H4 (cell line): ENCODE measurements around the gene SH3RF2. TPM values are rescaled to one million over a fixed set of nuclear protein-coding genes. Genes with fewer than 3 reads are reported as not detected.
"Not testable (repeated sequence)": the region's sequence is repeated elsewhere in the genome, so short reads cannot be mapped to it uniquely, and the experiment has no call there.

Experiments
- DNase-seq: peaks from one replicate; pipeline ENCODE4 v3.0.0-alpha.2; 2015; ENCODE audit warnings: low spot score
- total RNA-seq: library from RNA; depleted of rRNA; stranded (reverse); fragments of >200 nt; shearing (Covaris generic); gene quantifications from 2 replicates; pipeline ENCODE4 v1.2.3, GENCODE V29; 2014; rRNA removed

SH3RF2 gene
- total RNA-seq, 1 experiment from 2014 or later = 3.0 TPM

- no peak for DNase-seq
Measured at GRCh38 chr5:146081556-146081955, 145.2 kb downstream of the SH3RF2 start.

- no peak for DNase-seq
Measured at GRCh38 chr5:146082798-146083197, 146.4 kb downstream of the SH3RF2 start.

- DNase-seq = no peak
Measured at GRCh38 chr5:146084376-146084775, 148.0 kb downstream of the SH3RF2 start.

GRCh38 chr5:146088098-146088497 is 151.7 kb downstream of the SH3RF2 start:
- DNase-seq = no peak

GRCh38 chr5:146089287-146089686 is 152.9 kb downstream of the SH3RF2 start:
- DNase-seq = no peak

GRCh38 chr5:146091881-146092280 is 155.5 kb downstream of the SH3RF2 start:
- no peak for DNase-seq

- DNase-seq = no peak
Measured at GRCh38 chr5:146098047-146098446, 161.7 kb downstream of the SH3RF2 start.

- DNase-seq = no peak
Measured at GRCh38 chr5:146101646-146102045, 165.3 kb downstream of the SH3RF2 start.

GRCh38 chr5:146103594-146103993 is 167.2 kb downstream of the SH3RF2 start:
- DNase-seq = no peak

GRCh38 chr5:146105477-146105876 is 169.1 kb downstream of the SH3RF2 start, which contains the start of gene PLAC8L1:
Gene PLAC8L1 (minus strand): TSS chr5:146105577. CDS start chr5:146104311, 1,266 bp downstream.
- no peak for DNase-seq

GRCh38 chr5:146107901-146108300 is 171.5 kb downstream of the SH3RF2 start:
- DNase-seq = no peak

- not testable (repeated sequence) for DNase-seq
Measured at GRCh38 chr5:146108870-146109269, 172.5 kb downstream of the SH3RF2 start.

GRCh38 chr5:146109379-146109778 is 173.0 kb downstream of the SH3RF2 start:
- no peak for DNase-seq

GRCh38 chr5:146111409-146111808 is 175.0 kb downstream of the SH3RF2 start:
- DNase-seq = no peak

- no peak for DNase-seq
Measured at GRCh38 chr5:146112476-146112875, 176.1 kb downstream of the SH3RF2 start.

Other genes starting within 250 kb of the SH3RF2 start
- gene PRELID2, start 101.2 kb upstream of the SH3RF2 start, total RNA-seq = 6.6 and 8.9 TPM in 2 replicates
- gene GRXCR2, start 63.6 kb upstream of the SH3RF2 start, total RNA-seq = not detected in 2 replicates
- not detected in 2 replicates for gene PLAC8L1, start 169.0 kb downstream of the SH3RF2 start, total RNA-seq
- gene LARS1, start 246.1 kb downstream of the SH3RF2 start, total RNA-seq = 70.6 and 86.0 TPM in 2 replicates